BJ (cell line): ENCODE results near the gene KCP. TPM values are rescaled to one million over a fixed set of nuclear protein-coding genes. Genes with fewer than 3 reads are reported as not detected.

ENCODE experiments used
- CTCF ChIA-PET: fragments of 350-600 bp; formaldehyde crosslinking; extraction: SDS; loops from one replicate; lab custom pipeline; 2021; ENCODE audit warnings: antibody characterized with exemption, inconsistent platforms; lab: Yijun Ruan, JAX
- POLR2A ChIA-PET: fragments of 300-600 bp; sonication (Branson Sonifier 250); formaldehyde crosslinking; extraction: SDS; loops from one replicate; lab custom pipeline; 2021; ENCODE audit warnings: antibody characterized with exemption; lab: Charles Lee
- DNase-seq: peaks from one replicate; pipeline ENCODE4 v3.0.0-alpha.2; 2011; ENCODE audit warnings: low read depth
- H3K27me3 ChIP-seq: 2 replicates; pipeline ENCODE4 v1.6.0; 2011; ENCODE audit warnings: low read length; ENCODE audit not compliant: control insufficient read depth, insufficient read depth
- H3K36me3 ChIP-seq: 2 replicates; pipeline ENCODE4 v1.5.1; 2011; ENCODE audit warnings: low read length; ENCODE audit not compliant: control insufficient read depth, insufficient read depth
- H3K4me3 ChIP-seq: 2 replicates; pipeline ENCODE4 v1.5.1; 2011; ENCODE audit warnings: low read depth, mild to moderate bottlenecking, control low read depth, low read length
- CTCF ChIP-seq: IDR thresholded peaks from 2 replicates; pipeline ENCODE4 v1.5.1; 2011; ENCODE audit warnings: low read depth, mild to moderate bottlenecking, control low read depth, inconsistent platforms, low read length, moderate library complexity; ENCODE audit not compliant: insufficient read depth
- polyA plus RNA-seq: library from polyadenylated mRNA; depleted of rRNA; stranded (reverse); fragments of >200 nt; gene quantifications from 2 replicates; pipeline ENCODE4 v1.2.3, GENCODE V29; 2011

Gene KCP
- polyA plus RNA-seq, 1 experiment, result not detected

GRCh38 chr7:128846781-128847444 is 63.6 kb downstream of the KCP start:
- POLR2A ChIA-PET, result no interaction called here
- Histone ChIP-seq H3K36me3 (peaks cover 90% of the 10 kb centered on the region), H3K27me3 (no peaks in the 10 kb centered on the region), H3K4me3 (no peak overlapping the region)
- CTCF ChIA-PET, result interaction anchor here (1.3 kb wide), 1 partner anchor 16 kb away, joined by 4 read pairs; the partner anchor contains the start of gene ATP6V1F
- TF ChIP-seq CTCF, result no peak
- no peak for DNase-seq

GRCh38 chr7:128845987-128846386 is 64.5 kb downstream of the KCP start:
- ChIA-PET CTCF (no interaction called here), POLR2A (no interaction called here)
- Histone ChIP-seq H3K4me3 (no peak overlapping the region), H3K27me3 (no peaks in the 10 kb centered on the region), H3K36me3 (peaks cover 90% of the 10 kb centered on the region)
- no peak for TF ChIP-seq CTCF
- DNase-seq, result no peak

GRCh38 chr7:128845475-128845874 is 65.0 kb downstream of the KCP start:
- TF ChIP-seq CTCF, result no peak
- CTCF ChIA-PET, result no interaction called here
- DNase-seq, result no peak
- POLR2A ChIA-PET, result no interaction called here
- H3K36me3 ChIP-seq, result peaks cover 90% of the 10 kb centered on the region
- no peak overlapping the region for H3K4me3 ChIP-seq
- no peaks in the 10 kb centered on the region for H3K27me3 ChIP-seq

- no peaks in the 10 kb centered on the region for H3K27me3 ChIP-seq
- ChIA-PET POLR2A (no interaction called here), CTCF (no interaction called here)
- no peak overlapping the region for H3K4me3 ChIP-seq
- TF ChIP-seq CTCF, result no peak
- peaks cover 90% of the 10 kb centered on the region for H3K36me3 ChIP-seq
- DNase-seq, result no peak
These were observed 65.7 kb downstream of the KCP start for GRCh38 chr7:128844777-128845311.

- ChIA-PET POLR2A (no interaction called here), CTCF (interaction anchor here (2.5 to 3.9 kb wide), 2 partner anchors 11 to 19 kb away, joined by 15 to 30 read pairs; partner anchors contain the start of gene ATP6V1F)
- H3K27me3 ChIP-seq, result no peaks in the 10 kb centered on the region
- TF ChIP-seq CTCF, result no peak
- H3K36me3 ChIP-seq, result peaks cover 91% of the 10 kb centered on the region
- H3K4me3 ChIP-seq, result no peak overlapping the region
- DNase-seq, result no peak
These were observed 66.4 kb downstream of the KCP start for GRCh38 chr7:128843938-128844621.
